Fibroblast of mammary gland (primary cell): Measurements from ENCODE around the gene TUT4.

Experiments
- DNase-seq: peaks from one replicate; pipeline ENCODE4 v3.0.0-alpha.2; 2010; ENCODE audit warnings: low read depth
- H3K4me3 ChIP-seq: 2 replicates; pipeline ENCODE4 v1.5.1; 2011; ENCODE audit warnings: low read depth, mild to moderate bottlenecking, low read length, moderate library complexity; ENCODE audit not compliant: control insufficient read depth
- TF ChIP-seq, protein P1 (sequence below): conservative IDR thresholded peaks from 2 replicates; pipeline ENCODE4 v1.5.1; 2011; ENCODE audit warnings: low read depth, low read length, inconsistent platforms; ENCODE audit not compliant: control insufficient read depth, insufficient read depth

TUT4 gene

DNA sequence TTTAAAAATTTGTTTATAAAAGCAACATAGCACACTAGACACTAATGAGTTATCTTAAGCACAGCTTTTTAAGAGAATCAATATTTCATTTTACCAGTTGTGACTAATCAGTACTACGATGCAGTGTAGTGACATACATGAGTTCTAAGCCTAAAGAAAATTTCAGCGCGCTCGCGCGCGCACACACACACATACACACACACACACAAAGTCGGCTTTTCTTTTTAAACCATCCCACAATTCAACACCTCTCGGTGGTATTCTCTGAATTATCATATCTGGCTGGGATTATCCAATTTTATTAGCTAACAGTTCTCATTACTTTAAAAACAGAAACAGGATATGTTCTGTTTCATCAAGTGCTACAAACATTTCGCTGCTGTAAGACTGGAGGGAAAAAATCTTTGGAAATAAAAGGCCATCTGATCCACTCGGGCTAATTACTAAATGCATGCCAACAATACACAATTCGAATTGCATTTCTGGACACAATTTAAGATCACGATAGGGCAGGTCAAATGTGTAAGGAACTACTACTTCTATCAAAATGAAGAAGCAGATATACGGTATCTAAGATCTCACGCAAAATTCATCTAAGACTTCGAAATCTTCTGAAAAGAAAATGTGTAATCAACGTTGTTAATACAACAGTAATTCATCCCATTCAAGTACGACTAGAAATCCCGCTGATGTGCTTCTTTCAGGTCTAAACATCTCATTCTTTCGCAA lies 1.2 kb downstream of the TUT4 start:
- peak; percentile 65 for DNase-seq
- TF ChIP-seq, protein P1, sequence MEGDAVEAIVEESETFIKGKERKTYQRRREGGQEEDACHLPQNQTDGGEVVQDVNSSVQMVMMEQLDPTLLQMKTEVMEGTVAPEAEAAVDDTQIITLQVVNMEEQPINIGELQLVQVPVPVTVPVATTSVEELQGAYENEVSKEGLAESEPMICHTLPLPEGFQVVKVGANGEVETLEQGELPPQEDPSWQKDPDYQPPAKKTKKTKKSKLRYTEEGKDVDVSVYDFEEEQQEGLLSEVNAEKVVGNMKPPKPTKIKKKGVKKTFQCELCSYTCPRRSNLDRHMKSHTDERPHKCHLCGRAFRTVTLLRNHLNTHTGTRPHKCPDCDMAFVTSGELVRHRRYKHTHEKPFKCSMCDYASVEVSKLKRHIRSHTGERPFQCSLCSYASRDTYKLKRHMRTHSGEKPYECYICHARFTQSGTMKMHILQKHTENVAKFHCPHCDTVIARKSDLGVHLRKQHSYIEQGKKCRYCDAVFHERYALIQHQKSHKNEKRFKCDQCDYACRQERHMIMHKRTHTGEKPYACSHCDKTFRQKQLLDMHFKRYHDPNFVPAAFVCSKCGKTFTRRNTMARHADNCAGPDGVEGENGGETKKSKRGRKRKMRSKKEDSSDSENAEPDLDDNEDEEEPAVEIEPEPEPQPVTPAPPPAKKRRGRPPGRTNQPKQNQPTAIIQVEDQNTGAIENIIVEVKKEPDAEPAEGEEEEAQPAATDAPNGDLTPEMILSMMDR: no peak

DNA sequence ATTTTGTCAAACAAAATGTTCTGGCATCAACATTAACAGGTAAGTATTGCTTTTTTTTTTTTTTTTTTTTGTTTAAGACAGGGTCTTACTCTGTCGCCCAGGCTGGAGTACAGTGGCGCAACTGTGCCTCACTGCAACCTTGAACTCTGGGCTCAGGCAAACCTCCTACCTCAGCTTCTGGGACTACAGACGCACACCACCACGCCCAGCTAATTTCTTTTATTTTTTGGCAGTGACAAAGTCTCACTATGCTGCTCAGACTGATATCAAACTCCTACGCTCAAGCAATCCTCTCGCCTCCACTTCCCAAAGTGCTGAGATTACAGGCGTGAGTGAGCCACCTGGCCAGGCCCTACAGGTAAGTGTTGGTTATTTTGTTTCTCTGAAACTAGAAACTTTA lies 2.4 kb downstream of the TUT4 start:
- DNase-seq: no peak
- TF ChIP-seq, protein P1: no peak
- no peak overlapping the region for H3K4me3 ChIP-seq

More for the DNA sequence above, 1.2 kb downstream of the TUT4 start:
- peak overlapping the region; percentile 85 for H3K4me3 ChIP-seq

DNA sequence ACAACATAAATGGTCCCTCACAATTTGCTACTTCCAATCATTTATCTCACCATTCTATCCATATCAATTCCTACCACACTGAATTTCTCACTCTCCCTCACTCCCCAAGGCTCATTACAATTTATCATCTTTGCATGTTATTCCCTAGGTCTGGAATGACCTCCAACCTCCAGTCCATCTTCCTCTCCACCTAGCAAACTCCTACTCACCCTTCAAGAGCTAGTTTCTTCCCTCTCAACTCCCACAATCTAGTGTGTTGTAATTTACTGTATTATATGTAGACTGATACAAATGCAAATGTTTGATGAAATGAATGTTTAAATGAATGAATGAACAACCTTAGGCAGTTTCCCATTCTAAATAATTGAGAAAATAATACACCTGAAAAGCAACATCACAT lies 3.6 kb downstream of the TUT4 start:
- no peak overlapping the region for H3K4me3 ChIP-seq
- TF ChIP-seq, protein P1: no peak
- no peak for DNase-seq

DNA sequence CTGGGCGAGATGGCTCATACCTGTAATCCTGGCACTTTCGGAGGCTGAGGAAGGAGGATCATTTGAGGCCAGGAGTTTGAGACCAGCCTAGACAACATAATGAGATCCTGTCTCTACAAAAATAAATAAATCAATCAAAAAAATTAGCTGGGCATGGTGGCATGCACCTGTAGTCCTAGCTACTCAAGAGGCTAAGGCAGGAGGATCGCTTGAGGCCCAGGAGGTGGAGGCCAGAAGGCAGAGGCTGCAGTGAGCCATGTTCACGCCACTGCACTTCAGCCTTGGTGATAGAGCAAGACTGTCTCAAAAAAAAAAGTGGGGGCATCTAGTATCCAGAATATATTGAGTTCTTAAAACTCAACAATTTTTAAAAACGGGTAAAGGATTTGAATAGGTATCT lies 6.0 kb downstream of the TUT4 start:
- TF ChIP-seq, protein P1: no peak
- H3K4me3 ChIP-seq: no peak overlapping the region
- DNase-seq: no peak

DNA sequence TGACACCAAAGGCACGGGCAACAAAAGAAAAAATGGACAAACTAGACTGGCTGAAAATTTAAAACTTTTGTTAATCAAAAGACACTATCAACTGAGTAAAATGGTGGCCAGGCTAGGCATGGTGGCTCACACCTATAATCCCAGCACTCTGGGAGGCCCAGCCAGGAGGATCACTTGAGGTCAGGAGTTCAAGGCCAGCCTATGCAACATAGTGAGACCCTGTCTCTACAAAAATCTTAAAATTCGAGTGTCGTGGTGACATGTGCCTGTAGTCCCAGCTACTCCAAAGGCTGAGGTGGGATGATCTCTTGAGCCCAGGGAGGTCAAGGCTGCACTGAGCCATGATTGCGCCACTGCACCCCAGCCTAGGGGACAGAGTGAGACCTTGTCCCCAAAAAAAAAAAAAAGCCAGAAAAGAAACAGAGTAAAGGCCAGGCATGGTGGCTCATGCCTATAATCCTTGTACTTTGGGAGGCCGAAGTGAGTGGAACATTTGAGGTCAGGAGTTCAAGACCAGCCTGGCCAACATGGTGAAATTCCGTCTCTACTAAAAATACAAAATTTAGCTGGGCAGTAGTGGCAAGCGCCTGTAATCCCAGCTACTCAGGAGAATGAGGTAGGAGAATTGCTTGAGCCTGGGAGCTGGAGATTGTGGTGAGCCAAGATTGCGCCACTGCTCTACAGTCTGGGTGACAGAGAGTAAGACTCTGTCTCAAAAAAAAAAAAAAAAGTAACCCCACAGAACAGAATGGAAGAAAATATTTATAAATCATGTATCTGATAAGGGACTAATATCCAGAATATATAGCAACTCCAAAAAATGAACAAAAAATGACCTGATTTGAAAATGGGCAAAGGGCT lies 8.0 kb downstream of the TUT4 start:
- H3K4me3 ChIP-seq: no peak overlapping the region
- TF ChIP-seq, protein P1: no peak
- DNase-seq: no peak

DNA sequence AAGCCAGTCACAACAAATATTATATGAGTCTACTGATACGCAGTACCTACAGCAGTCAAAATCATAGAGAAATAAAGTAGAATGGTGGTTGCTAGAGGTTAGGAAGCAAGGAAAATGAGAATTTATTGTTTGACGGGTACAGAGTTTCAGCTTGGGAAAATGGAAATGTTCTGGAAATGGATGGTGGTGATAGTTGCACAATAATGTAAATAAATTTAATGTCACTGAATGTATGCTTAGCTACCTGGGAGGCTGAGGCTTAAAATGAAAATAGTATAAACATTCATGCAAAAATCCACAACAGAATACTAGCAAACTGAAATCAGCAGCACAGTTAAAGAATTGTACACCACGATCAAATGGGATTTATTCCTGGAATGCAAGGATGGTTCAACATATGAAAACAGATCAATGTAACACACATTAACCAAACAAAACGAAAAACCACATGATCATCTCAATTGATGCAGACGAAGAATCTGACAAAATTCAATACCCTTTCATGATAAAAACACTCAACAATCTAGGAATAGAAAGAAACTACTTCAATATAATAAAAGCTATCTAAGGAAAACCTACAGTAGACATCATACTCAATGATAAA lies 10.7 kb downstream of the TUT4 start:
- no peak overlapping the region for H3K4me3 ChIP-seq
- TF ChIP-seq, protein P1: no peak
- no peak for DNase-seq
